Keratinocyte (primary cell): ENCODE measurements around the gene S100A11.

Experiments
- EZH2 ChIP-seq: IDR thresholded peaks from one replicate; pipeline ENCODE4 v1.6.1; 2012; ENCODE audit warnings: inconsistent platforms, mild to moderate bottlenecking, low read length, moderate library complexity
- TF ChIP-seq, protein P1 (sequence below), 3 experiments: IDR thresholded peaks in 1 of 3; conservative IDR thresholded peaks in 1 of 3; optimal IDR thresholded peaks in 1 of 3; 2 replicates in 2 of 3; 3 replicates in 1 of 3; pipeline versions ENCODE3 to v1.5.1; 2011; ENCODE audit warnings: low read length in 3 of 3, mild to moderate bottlenecking in 3 of 3, moderate library complexity in 2 of 3, control low read depth in 1 of 3, inconsistent platforms in 1 of 3; ENCODE audit not compliant: insufficient read depth in 2 of 3; ENCODE audit errors: extremely low read depth in 1 of 3

DNA sequence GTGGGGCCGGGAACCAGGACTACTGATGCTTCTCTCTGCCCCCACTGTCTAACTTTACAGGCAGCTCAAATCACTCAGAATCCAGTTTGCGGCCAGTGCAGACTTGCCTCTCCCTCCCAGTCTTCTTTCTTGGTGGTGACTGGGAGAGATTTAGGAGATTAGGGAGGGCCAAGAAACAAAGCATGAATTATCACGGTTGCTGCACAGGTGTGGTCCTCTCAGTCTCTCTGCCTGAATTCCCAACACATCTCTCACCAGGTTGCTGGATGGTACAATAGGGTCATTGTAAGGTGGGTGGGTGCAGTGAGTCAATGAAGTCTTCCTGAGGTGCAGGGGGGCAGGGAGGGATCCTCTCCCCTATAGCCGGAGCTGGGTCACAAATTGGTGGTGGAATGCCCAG, 12.6 kb downstream of the S100A11 start:
- TF ChIP-seq EZH2, result no peak
- TF ChIP-seq, protein P1, sequence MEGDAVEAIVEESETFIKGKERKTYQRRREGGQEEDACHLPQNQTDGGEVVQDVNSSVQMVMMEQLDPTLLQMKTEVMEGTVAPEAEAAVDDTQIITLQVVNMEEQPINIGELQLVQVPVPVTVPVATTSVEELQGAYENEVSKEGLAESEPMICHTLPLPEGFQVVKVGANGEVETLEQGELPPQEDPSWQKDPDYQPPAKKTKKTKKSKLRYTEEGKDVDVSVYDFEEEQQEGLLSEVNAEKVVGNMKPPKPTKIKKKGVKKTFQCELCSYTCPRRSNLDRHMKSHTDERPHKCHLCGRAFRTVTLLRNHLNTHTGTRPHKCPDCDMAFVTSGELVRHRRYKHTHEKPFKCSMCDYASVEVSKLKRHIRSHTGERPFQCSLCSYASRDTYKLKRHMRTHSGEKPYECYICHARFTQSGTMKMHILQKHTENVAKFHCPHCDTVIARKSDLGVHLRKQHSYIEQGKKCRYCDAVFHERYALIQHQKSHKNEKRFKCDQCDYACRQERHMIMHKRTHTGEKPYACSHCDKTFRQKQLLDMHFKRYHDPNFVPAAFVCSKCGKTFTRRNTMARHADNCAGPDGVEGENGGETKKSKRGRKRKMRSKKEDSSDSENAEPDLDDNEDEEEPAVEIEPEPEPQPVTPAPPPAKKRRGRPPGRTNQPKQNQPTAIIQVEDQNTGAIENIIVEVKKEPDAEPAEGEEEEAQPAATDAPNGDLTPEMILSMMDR (optimal IDR thresholded peaks at IDR 0.05 in 1 of 3, IDR thresholded peaks at IDR 0.05 in 1 of 3, conservative IDR thresholded peaks at IDR 0.05 in 1 of 3; ENCODE audit: extremely low read depth in 1 of 3, insufficient read depth in 2 of 3, low read length in 3 of 3), result no peak
